Measurements from ENCODE around the gene ANKS1B.

ANKS1B gene

GRCh38 chr12:99712281-99712680, 272.5 kb downstream of the ANKS1B start:
- TF ChIP-seq CTCF (IDR thresholded peaks at IDR 0.05), result no peak

DNA sequence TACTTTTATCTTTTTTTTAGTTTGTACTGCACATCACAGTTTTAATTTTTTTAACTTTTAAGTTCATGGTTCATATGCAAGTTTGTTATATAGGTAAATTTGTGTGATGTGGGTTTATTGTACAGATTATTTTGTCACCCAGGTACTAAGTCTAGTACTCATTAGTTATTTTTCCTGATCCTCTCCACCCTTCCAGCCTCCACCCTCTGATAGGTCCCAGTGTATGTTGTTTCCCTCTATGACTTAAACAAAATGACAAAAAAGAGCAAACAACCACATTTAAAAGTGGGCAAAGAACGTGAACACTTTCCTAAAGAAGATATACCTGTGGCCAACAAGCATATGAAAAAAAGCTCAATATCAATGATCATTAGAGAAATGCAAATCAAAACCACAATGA, 273.5 kb downstream of the ANKS1B start:
- no peak for TF ChIP-seq CTCF (IDR thresholded peaks at IDR 0.05)

- no peak for TF ChIP-seq CTCF (IDR thresholded peaks at IDR 0.05)
Measured at GRCh38 chr12:99709619-99710018, 275.1 kb downstream of the ANKS1B start.

DNA sequence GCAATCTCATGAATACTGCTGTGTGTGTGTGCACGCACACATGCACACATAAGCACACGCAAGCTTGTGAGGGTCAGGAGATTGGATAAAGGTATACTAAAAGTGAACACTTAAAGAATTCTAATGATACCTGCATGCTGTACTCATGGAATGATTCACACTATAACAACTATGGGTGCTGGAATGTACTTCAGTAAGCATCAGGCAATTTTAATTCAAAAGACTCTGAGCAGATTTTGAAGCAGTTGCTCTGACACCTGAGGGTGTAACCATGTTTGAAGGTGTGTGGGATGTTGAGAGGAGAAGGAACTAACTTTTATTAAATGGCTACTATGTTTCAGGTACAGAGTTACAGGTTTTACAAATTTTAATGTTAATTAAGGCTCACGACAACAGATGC, 275.6 kb downstream of the ANKS1B start:
- no peak for TF ChIP-seq CTCF (IDR thresholded peaks at IDR 0.05)

DNA sequence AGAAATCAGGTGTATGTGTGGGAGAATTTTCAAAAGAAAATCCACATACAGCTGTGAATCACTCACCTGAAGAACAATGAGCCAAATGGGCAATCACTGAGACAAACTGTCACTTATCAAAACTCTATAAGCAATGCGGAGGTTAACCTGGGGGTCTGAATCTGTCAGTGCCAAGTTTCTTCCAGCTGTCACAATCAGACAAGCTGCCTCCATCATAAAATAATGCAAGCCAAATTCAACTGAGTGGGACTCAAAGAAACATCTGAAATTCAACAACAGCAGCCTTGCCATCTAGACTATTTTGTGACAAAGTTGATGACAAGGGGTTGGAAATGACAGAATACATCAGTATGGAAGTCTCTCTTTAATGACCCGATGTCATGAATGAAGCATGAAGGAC, 276.9 kb downstream of the ANKS1B start:
- no peak for TF ChIP-seq CTCF (IDR thresholded peaks at IDR 0.05)

- TF ChIP-seq CTCF (IDR thresholded peaks at IDR 0.05), result no peak
Measured at GRCh38 chr12:99706736-99707473, 277.8 kb downstream of the ANKS1B start.

GRCh38 chr12:99704458-99704857, 280.3 kb downstream of the ANKS1B start:
- TF ChIP-seq CTCF (IDR thresholded peaks at IDR 0.05), result no peak

GRCh38 chr12:99704036-99704435, 280.7 kb downstream of the ANKS1B start:
- TF ChIP-seq CTCF (IDR thresholded peaks at IDR 0.05), result no peak
